NT2/D1 (cell line): ENCODE results near the gene FAM186B.

Experiments
- DNase-seq: peaks from one replicate; pipeline ENCODE4 v3.0.0-alpha.2; 2011; ENCODE audit warnings: low read depth, low spot score
- H3K27me3 ChIP-seq: 2 replicates; pipeline ENCODE4 v1.6.0; 2011; ENCODE audit warnings: mild to moderate bottlenecking; ENCODE audit not compliant: insufficient read length, insufficient read depth
- H3K36me3 ChIP-seq: 2 replicates; pipeline ENCODE4 v1.6.1; 2011; ENCODE audit warnings: mild to moderate bottlenecking, low read length, mixed read lengths; ENCODE audit not compliant: insufficient read depth, insufficient read length
- H3K4me1 ChIP-seq: 2 replicates; pipeline ENCODE4 v1.5.1; 2011; ENCODE audit not compliant: insufficient read depth, insufficient read length
- H3K4me3 ChIP-seq: 2 replicates; pipeline ENCODE4 v1.5.1; 2011; ENCODE audit warnings: low read depth; ENCODE audit not compliant: insufficient read length
- H3K9ac ChIP-seq: 2 replicates; pipeline ENCODE4 v1.6.0; 2011; ENCODE audit warnings: low read depth; ENCODE audit not compliant: insufficient read length
- H3K9me3 ChIP-seq: 2 replicates; pipeline ENCODE4 v1.5.1; 2011; ENCODE audit warnings: mild to moderate bottlenecking, low read length; ENCODE audit not compliant: insufficient read depth
- SUZ12 ChIP-seq: IDR thresholded peaks from 2 replicates; pipeline ENCODE4 v1.6.1; 2011; ENCODE audit not compliant: insufficient read length, insufficient read depth; ENCODE audit errors: extremely low read depth
- YY1 ChIP-seq: IDR thresholded peaks from 2 replicates; pipeline ENCODE4 v1.6.1; 2011; ENCODE audit not compliant: insufficient read length, insufficient read depth
- ZNF274 ChIP-seq: IDR thresholded peaks from 2 replicates; pipeline ENCODE4 v1.6.1; 2011; ENCODE audit warnings: mild to moderate bottlenecking, low read depth, low read length

FAM186B gene

GRCh38 chr12:49633703-49634345 is 28.4 kb upstream of the FAM186B start:
- Histone ChIP-seq H3K4me3 (no peak overlapping the region), H3K36me3 (peaks cover 12% of the 10 kb centered on the region), H3K27me3 (no peaks in the 10 kb centered on the region), H3K9ac (no peak overlapping the region), H3K4me1 (no peaks in the 10 kb centered on the region), H3K9me3 (no peaks in the 10 kb centered on the region)
- TF ChIP-seq SUZ12, result no peak
- TF ChIP-seq YY1, result no peak
- TF ChIP-seq ZNF274, result no peak
- no peak for DNase-seq

- DNase-seq, result no peak
- H3K9ac ChIP-seq, result no peak overlapping the region
- no peaks in the 10 kb centered on the region for H3K27me3 ChIP-seq
- TF ChIP-seq ZNF274 (no peak), YY1 (no peak), SUZ12 (no peak)
- no peaks in the 10 kb centered on the region for H3K9me3 ChIP-seq
- no peaks in the 10 kb centered on the region for H3K4me1 ChIP-seq
- H3K4me3 ChIP-seq, result no peak overlapping the region
- peaks cover 12% of the 10 kb centered on the region for H3K36me3 ChIP-seq
Observed at GRCh38 chr12:49632986-49633702, 27.7 kb upstream of the FAM186B start.

GRCh38 chr12:49632401-49632800 is 27.0 kb upstream of the FAM186B start:
- no peaks in the 10 kb centered on the region for H3K9me3 ChIP-seq
- H3K9ac ChIP-seq, result no peak overlapping the region
- no peak overlapping the region for H3K4me3 ChIP-seq
- no peak for DNase-seq
- H3K4me1 ChIP-seq, result no peaks in the 10 kb centered on the region
- peaks cover 12% of the 10 kb centered on the region for H3K36me3 ChIP-seq
- no peaks in the 10 kb centered on the region for H3K27me3 ChIP-seq
- TF ChIP-seq YY1, result no peak
- no peak for TF ChIP-seq SUZ12
- TF ChIP-seq ZNF274, result no peak

- peaks cover 10% of the 10 kb centered on the region for H3K36me3 ChIP-seq
- no peaks in the 10 kb centered on the region for H3K27me3 ChIP-seq
- DNase-seq, result no peak
- H3K9ac ChIP-seq, result no peak overlapping the region
- H3K9me3 ChIP-seq, result no peaks in the 10 kb centered on the region
- no peaks in the 10 kb centered on the region for H3K4me1 ChIP-seq
- H3K4me3 ChIP-seq, result no peak overlapping the region
- TF ChIP-seq ZNF274 (no peak), YY1 (no peak)
Observed at GRCh38 chr12:49631336-49631907, 26.0 kb upstream of the FAM186B start.

- Histone ChIP-seq H3K4me3 (no peak overlapping the region), H3K4me1 (no peaks in the 10 kb centered on the region), H3K9ac (no peak overlapping the region), H3K36me3 (peaks cover 7% of the 10 kb centered on the region), H3K27me3 (no peaks in the 10 kb centered on the region), H3K9me3 (no peaks in the 10 kb centered on the region)
- no peak for TF ChIP-seq ZNF274
- no peak for DNase-seq
Observed at GRCh38 chr12:49627752-49628360, 22.4 kb upstream of the FAM186B start.

- Histone ChIP-seq H3K4me1 (no peaks in the 10 kb centered on the region), H3K4me3 (no peak overlapping the region), H3K27me3 (peaks cover under 1% of the 10 kb centered on the region), H3K9me3 (no peaks in the 10 kb centered on the region), H3K9ac (no peak overlapping the region), H3K36me3 (peaks cover 3% of the 10 kb centered on the region)
- no peak for DNase-seq
- TF ChIP-seq ZNF274 (no peak), SUZ12 (no peak), YY1 (no peak)
Observed at GRCh38 chr12:49626836-49627235, 21.4 kb upstream of the FAM186B start.

- DNase-seq, result no peak
- H3K4me3 ChIP-seq, result no peak overlapping the region
- H3K4me1 ChIP-seq, result no peaks in the 10 kb centered on the region
- peaks cover 6% of the 10 kb centered on the region for H3K27me3 ChIP-seq
- no peak overlapping the region for H3K9ac ChIP-seq
- no peak for TF ChIP-seq YY1
- TF ChIP-seq SUZ12, result no peak
- no peak for TF ChIP-seq ZNF274
- H3K36me3 ChIP-seq, result no peaks in the 10 kb centered on the region
- no peaks in the 10 kb centered on the region for H3K9me3 ChIP-seq
Observed at GRCh38 chr12:49626169-49626835, 20.9 kb upstream of the FAM186B start.
